Measurements from ENCODE around the gene IGF2BP3. TPM values are rescaled to one million over a fixed set of nuclear protein-coding genes. Genes with fewer than 3 reads are reported as not detected.
"Not testable (repeated sequence)": the region's sequence is repeated elsewhere in the genome, so short reads cannot be mapped to it uniquely, and the experiment has no call there.

The IGF2BP3 gene
- total RNA-seq, 1 experiment from 2014 or later = 139 TPM

DNA sequence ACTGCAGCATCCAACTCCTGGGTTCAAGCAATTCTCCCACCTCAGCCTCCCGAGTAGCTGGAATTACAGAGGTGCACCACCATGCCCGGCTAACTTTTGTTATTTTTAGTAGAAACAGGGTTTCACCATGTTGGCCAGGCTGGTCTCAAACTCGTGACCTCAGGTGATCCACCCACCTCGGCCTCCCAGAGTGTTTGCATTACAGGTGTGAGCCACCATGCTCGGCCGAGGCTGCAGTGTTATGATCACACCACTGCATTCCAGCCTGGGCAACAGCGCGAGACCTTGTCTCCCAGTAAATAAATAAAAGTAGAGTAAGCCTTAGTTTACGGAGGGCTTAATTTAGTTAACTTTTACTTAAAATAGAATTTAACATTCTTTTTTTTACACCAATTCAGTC, 23.7 kb upstream of the IGF2BP3 start:
- H3K9me2 ChIP-seq (ENCODE audit: insufficient read depth) = no peaks in the 10 kb centered on the region
- no peak for TF ChIP-seq EZH2 (IDR thresholded peaks at IDR 0.05; ENCODE audit: low read depth)
- no peak overlapping the region for H3K4me3 ChIP-seq
- ChIA-PET CTCF (no interaction called here), POLR2A (ENCODE audit: unreplicated experiment) (no interaction called here)
- intact Hi-C loops (cut with micrococcal nuclease; ENCODE audit: unreplicated experiment) = no loop called here
- no peaks in the 10 kb centered on the region for H3K79me2 ChIP-seq (ENCODE audit: low read depth)
- no peaks in the 10 kb centered on the region for H3K4me1 ChIP-seq (replicated peaks; ENCODE audit: insufficient read depth)
- H3K9me3 ChIP-seq (ENCODE audit: insufficient read depth, low read depth) = no peaks in the 10 kb centered on the region
- no peak overlapping the region for H3K4me2 ChIP-seq
- no peak for DNase-seq
- no TSS peak for BruUV-seq (replicated peaks)
- H3F3A ChIP-seq (ENCODE audit: insufficient read depth, low read depth) = no peaks in the 10 kb centered on the region
- H4K20me1 ChIP-seq (ENCODE audit: insufficient read depth) = no peaks in the 10 kb centered on the region
- H3K27ac ChIP-seq = no peak overlapping the region
- H3K36me3 ChIP-seq (ENCODE audit: low read depth) = no peaks in the 10 kb centered on the region
- no peaks in the 10 kb centered on the region for H3K27me3 ChIP-seq (ENCODE audit: insufficient read depth, low read depth)
- no peak overlapping the region for H2AFZ ChIP-seq

DNA sequence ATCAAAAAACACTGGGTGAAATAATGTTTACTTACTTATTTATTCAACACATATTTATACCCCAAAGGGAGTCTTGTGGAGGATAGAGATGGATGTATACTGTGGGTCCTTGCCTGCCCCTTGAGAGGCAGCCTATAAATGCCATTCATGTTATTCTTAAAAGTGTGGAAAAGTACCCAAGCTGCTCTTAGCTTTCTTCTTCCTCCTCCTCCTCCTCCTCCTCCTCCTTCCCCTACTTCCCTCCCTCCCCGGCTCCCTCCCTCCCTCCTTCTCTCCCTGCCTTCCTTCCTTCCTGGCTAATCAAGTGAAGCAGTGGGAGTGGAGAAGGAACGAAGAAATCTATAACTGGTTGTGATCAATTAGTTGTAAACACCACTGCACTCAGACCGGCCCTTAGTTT, 21.2 kb upstream of the IGF2BP3 start:
- no peaks in the 10 kb centered on the region for H3K27me3 ChIP-seq (ENCODE audit: insufficient read depth, low read depth)
- no peaks in the 10 kb centered on the region for H3K9me2 ChIP-seq (ENCODE audit: insufficient read depth)
- H3K4me1 ChIP-seq (replicated peaks; ENCODE audit: insufficient read depth) = no peaks in the 10 kb centered on the region
- H3K4me3 ChIP-seq = no peak overlapping the region
- no peaks in the 10 kb centered on the region for H3K9me3 ChIP-seq (ENCODE audit: insufficient read depth, low read depth)
- no peaks in the 10 kb centered on the region for H3K36me3 ChIP-seq (ENCODE audit: low read depth)
- DNase-seq = no peak
- no peak overlapping the region for H2AFZ ChIP-seq
- POLR2A ChIA-PET (ENCODE audit: unreplicated experiment) = no interaction called here
- CTCF ChIA-PET = interaction anchor here (0.6 kb wide), 1 partner anchor 14 kb away, joined by 3 read pairs; no protein-coding TSS in a partner anchor
- H4K20me1 ChIP-seq (ENCODE audit: insufficient read depth) = no peaks in the 10 kb centered on the region
- H3K79me2 ChIP-seq (ENCODE audit: low read depth) = no peaks in the 10 kb centered on the region
- intact Hi-C loops (cut with micrococcal nuclease; ENCODE audit: unreplicated experiment) = no loop called here
- no TSS peak for BruUV-seq (replicated peaks)
- peaks cover 9% of the 10 kb centered on the region; the same call in 1 of the 2 replicates for H3F3A ChIP-seq (ENCODE audit: insufficient read depth, low read depth)
- no peak overlapping the region for H3K27ac ChIP-seq
- H3K4me2 ChIP-seq = no peak overlapping the region
- TF ChIP-seq EZH2 (IDR thresholded peaks at IDR 0.05; ENCODE audit: low read depth) = no peak
- TF ChIP-seq, protein P1, sequence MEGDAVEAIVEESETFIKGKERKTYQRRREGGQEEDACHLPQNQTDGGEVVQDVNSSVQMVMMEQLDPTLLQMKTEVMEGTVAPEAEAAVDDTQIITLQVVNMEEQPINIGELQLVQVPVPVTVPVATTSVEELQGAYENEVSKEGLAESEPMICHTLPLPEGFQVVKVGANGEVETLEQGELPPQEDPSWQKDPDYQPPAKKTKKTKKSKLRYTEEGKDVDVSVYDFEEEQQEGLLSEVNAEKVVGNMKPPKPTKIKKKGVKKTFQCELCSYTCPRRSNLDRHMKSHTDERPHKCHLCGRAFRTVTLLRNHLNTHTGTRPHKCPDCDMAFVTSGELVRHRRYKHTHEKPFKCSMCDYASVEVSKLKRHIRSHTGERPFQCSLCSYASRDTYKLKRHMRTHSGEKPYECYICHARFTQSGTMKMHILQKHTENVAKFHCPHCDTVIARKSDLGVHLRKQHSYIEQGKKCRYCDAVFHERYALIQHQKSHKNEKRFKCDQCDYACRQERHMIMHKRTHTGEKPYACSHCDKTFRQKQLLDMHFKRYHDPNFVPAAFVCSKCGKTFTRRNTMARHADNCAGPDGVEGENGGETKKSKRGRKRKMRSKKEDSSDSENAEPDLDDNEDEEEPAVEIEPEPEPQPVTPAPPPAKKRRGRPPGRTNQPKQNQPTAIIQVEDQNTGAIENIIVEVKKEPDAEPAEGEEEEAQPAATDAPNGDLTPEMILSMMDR (conservative IDR thresholded peaks at IDR 0.05) = no peak

DNA sequence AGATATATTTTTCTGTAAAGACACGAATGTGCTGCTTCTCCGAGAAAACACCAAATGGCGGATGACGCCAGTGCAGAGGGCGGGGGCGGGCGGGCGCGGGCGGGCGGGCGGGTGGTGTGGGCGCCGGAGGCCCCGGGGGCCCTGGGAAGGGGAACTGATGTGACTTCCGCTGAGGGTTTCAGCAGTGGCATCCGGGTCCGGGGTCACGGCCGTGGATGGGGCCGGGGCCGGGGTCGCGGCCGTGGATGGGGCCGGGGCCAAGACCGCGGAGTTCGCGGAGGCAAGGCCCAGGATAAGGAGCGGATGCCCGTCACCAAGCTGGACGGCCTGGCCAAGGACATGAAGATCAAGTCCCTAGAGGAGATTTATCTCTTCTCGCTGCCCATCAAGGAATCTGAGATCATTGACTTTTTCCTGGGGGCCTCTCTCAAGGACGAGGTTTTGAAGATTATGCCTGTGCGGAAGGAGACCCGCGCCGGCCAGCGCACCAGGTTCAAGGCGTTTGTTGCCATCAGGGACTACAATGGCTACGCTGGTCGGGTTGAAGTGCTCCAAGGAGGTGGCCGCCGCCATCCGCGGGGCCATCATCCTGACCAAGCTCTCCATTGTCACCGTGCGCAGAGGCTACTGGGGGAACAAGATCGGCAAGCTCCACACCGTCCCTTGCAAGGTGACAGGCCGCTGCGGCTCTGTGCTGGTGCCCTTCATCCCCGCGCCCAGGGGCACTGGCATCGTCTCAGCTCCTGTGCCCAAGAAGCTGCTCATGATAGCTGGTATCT, 20.3 kb upstream of the IGF2BP3 start:
- Histone ChIP-seq H3K27ac (no peak overlapping the region), H3K9me2 (ENCODE audit: insufficient read depth) (no peaks in the 10 kb centered on the region), H3K36me3 (ENCODE audit: low read depth) (no peaks in the 10 kb centered on the region), H3K79me2 (ENCODE audit: low read depth) (no peaks in the 10 kb centered on the region), H4K20me1 (ENCODE audit: insufficient read depth) (no peaks in the 10 kb centered on the region), H3K4me1 (replicated peaks; ENCODE audit: insufficient read depth) (peaks cover 6% of the 10 kb centered on the region; the same call in 1 of the 2 replicates), H2AFZ (no peak overlapping the region), H3K27me3 (ENCODE audit: insufficient read depth, low read depth) (no peaks in the 10 kb centered on the region), H3F3A (ENCODE audit: insufficient read depth, low read depth) (peaks cover 17% of the 10 kb centered on the region), H3K4me3 (no peak overlapping the region), H3K9me3 (ENCODE audit: insufficient read depth, low read depth) (no peaks in the 10 kb centered on the region), H3K4me2 (no peak overlapping the region)
- ChIA-PET CTCF (interaction anchor here (0.6 kb wide), 1 partner anchor 309 kb away, joined by 6 read pairs; no protein-coding TSS in a partner anchor), POLR2A (ENCODE audit: unreplicated experiment) (interaction anchor here (0.6 kb wide), 1 partner anchor 124 kb away, joined by 4 read pairs; no protein-coding TSS in a partner anchor)
- no peak for DNase-seq
- no TSS peak for BruUV-seq (replicated peaks)
- intact Hi-C loops (cut with micrococcal nuclease; ENCODE audit: unreplicated experiment) = no loop called here
- TF ChIP-seq, protein P1 (conservative IDR thresholded peaks at IDR 0.05) = no peak
- TF ChIP-seq EZH2 (IDR thresholded peaks at IDR 0.05; ENCODE audit: low read depth) = no peak

DNA sequence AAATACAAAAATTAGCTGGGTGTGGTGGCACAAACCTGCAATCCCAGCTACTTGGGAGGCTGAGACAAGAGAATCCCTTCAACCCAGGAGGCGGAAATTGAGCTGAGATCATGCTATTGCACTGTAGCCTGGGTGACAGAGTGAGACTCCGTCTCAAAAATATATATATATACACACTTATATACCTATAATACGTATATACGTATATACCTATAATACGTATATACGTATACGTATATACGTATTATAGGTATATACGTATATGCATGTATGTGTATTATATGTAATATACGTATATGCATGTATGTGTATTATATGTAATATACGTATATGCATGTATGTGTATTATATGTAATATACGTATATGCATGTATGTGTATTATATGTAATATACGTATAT, 18.4 kb upstream of the IGF2BP3 start:
- peaks cover 17% of the 10 kb centered on the region for H3F3A ChIP-seq (ENCODE audit: insufficient read depth, low read depth)
- CTCF ChIA-PET; H3K4me1 ChIP-seq (replicated peaks; ENCODE audit: insufficient read depth); H3K27ac ChIP-seq; H3K4me3 ChIP-seq; H3K9me3 ChIP-seq (ENCODE audit: insufficient read depth, low read depth); DNase-seq; POLR2A ChIA-PET (ENCODE audit: unreplicated experiment); H2AFZ ChIP-seq; H4K20me1 ChIP-seq (ENCODE audit: insufficient read depth); H3K36me3 ChIP-seq (ENCODE audit: low read depth); BruUV-seq (replicated peaks); H3K79me2 ChIP-seq (ENCODE audit: low read depth); H3K9me2 ChIP-seq (ENCODE audit: insufficient read depth); H3K27me3 ChIP-seq (ENCODE audit: insufficient read depth, low read depth); intact Hi-C loops (cut with micrococcal nuclease; ENCODE audit: unreplicated experiment); H3K4me2 ChIP-seq: not testable (repeated sequence)

Data from PC-9 (cell line).